ENCODE measurements around the gene PPP1R14D. TPM values are rescaled to one million over a fixed set of nuclear protein-coding genes. Genes with fewer than 3 reads are reported as not detected.
A peak's percentile ranks its signal among the peaks of the same experiment; 100 is the strongest.

Gene PPP1R14D
- total RNA-seq, 4 donors from 2014 or later: not detected

DNA sequence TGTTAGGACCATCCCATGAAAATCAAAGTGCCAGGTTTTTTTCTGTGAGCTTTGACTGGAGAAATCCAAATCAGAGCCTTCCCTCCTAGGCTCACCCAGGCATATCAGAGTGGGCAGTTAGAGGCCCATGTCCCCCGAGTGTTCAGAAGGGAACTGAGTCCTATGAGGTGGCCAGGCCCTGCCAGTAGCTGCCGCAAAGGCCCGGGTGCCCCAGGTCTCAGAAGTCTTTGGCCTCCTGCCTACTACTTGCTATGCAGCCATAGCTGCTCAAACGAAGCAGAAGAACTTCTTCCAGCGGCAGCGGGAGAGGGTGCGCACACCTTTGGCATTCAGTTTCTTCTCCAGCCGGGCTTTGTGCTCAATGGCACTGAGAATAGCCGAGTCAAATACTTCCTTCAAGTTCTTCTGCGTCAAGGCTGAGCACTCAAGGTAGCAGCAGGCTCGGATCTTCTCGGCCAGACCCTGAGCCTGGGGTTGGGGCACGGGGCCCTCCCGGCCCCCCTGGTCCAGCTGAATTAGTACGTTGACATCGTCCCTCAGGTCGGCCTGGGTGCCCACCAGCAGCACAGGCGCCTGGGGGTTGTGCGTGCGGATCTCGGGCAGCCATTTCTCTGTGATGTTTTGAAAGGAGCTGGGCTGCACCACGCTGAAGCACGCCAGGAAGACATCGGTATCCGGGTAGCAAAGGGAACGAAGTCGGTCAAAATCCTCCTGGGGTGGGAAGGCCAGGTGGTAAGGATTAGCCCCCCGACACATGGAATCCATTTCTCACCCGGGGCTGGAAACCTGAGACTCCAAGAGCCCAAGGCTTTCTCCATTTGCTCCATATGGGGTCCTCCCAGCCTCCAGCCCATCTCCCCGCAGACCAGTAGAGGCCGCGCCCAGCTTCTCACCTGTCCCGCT, 44.5 kb upstream of the PPP1R14D start:
- 92 to 94% methylated on average over 7 of the region's 33 CpGs for WGBS, 2 donors (ENCODE audit: low coverage in 1 of 2)
- H3K4me1 ChIP-seq: peaks cover 0 to 14% (median 9%) of the 10 kb centered on the region in 3 donors
- peaks cover 44% of the 10 kb centered on the region for H3K27me3 ChIP-seq
- no peak overlapping the region for H3K27ac ChIP-seq
- peak overlapping the region in 1 of 2 donors; percentile 59 for H3K4me3 ChIP-seq
- H3K9me3 ChIP-seq: no peaks in the 10 kb centered on the region
- no peaks in the 10 kb centered on the region for H3K36me3 ChIP-seq
- TF ChIP-seq POLR2AphosphoS5 (IDR thresholded peaks at IDR 0.05) (no peak), EP300 (IDR thresholded peaks at IDR 0.05) (no peak), POLR2A (IDR thresholded peaks at IDR 0.05) (no peak)
- TF ChIP-seq, protein P1, sequence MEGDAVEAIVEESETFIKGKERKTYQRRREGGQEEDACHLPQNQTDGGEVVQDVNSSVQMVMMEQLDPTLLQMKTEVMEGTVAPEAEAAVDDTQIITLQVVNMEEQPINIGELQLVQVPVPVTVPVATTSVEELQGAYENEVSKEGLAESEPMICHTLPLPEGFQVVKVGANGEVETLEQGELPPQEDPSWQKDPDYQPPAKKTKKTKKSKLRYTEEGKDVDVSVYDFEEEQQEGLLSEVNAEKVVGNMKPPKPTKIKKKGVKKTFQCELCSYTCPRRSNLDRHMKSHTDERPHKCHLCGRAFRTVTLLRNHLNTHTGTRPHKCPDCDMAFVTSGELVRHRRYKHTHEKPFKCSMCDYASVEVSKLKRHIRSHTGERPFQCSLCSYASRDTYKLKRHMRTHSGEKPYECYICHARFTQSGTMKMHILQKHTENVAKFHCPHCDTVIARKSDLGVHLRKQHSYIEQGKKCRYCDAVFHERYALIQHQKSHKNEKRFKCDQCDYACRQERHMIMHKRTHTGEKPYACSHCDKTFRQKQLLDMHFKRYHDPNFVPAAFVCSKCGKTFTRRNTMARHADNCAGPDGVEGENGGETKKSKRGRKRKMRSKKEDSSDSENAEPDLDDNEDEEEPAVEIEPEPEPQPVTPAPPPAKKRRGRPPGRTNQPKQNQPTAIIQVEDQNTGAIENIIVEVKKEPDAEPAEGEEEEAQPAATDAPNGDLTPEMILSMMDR (IDR thresholded peaks at IDR 0.05): no peak
- no peak for ATAC-seq

DNA sequence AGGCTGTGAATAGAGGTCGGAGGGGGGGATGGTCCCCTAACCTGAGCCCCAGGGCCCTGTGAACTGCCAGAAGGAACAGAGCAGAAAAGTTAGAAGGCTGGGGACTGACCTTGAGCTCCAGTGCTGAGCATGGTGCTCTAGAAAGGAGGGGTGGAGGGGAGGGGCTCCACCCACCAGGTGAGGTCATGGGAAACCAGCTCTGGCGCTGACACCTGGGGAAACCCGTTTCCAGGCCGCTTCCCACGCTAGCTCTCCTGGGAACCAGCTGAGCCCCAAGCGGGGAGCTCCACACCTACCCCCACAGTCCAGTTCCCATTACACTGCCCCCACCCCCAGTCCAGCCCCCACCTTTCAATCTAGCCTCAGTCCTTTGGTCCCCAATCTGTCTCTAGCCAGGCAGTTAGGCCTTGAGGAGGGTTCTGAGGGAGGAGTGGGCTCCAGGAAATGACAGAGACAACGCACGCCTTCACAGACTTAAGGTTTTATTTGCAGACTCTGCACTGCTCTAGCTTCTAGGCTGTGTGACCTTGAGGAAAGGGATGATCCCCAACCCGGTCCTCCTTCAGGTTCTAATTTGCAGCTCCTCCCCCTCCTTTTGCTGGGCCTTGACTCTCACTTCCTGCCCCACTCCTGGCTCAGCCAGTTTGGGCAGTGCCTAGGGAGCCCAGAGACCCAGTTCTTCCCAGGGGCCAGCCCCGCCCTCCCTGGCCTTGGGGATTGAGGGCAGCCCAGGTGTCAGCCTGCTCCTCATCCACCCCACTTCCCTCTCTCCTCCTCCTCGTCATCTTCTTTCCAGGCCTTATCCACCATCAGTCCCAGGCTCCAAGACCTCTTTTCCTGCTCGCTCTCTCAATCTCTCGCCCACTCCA, 43.5 kb upstream of the PPP1R14D start:
- ATAC-seq: no peak
- TF ChIP-seq, protein P1 (IDR thresholded peaks at IDR 0.05): no peak
- no peak for TF ChIP-seq POLR2AphosphoS5 (IDR thresholded peaks at IDR 0.05)
- no peak for TF ChIP-seq POLR2A (IDR thresholded peaks at IDR 0.05)
- no peak for TF ChIP-seq EP300 (IDR thresholded peaks at IDR 0.05)
- Histone ChIP-seq H3K4me1 (peaks cover 0 to 14% (median 9%) of the 10 kb centered on the region in 3 donors), H3K36me3 (no peaks in the 10 kb centered on the region), H3K27ac (no peak overlapping the region), H3K9me3 (no peaks in the 10 kb centered on the region), H3K4me3 (no peak overlapping the region), H3K27me3 (peaks cover 44% of the 10 kb centered on the region)
- WGBS, 2 donors (ENCODE audit: low coverage in 1 of 2): 91 to 100% methylated on average over 1 to 7 of the region's 13 CpGs

DNA sequence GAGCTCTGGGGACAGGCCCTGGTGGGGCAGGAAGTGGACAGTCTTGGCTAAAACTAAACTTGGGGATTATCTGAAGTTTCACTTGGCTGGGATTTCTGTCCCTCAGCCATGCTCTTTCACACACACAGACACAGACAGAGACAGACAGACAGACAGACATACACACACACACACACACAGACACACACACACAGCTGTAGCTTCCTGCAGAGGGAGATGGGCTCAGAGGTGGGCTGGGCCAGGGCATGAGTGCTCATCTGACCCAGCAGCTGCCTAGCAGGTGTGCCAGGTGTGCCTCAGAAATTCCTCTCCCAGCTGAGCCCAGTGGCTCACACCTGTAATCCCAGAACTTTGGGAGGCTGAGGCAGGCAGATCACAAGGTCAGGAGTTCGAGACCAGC, 42.2 kb upstream of the PPP1R14D start:
- Histone ChIP-seq H3K36me3 (no peaks in the 10 kb centered on the region), H3K27me3 (peaks cover 57% of the 10 kb centered on the region), H3K27ac (no peak overlapping the region), H3K4me1 (peaks cover 0 to 14% (median 9%) of the 10 kb centered on the region in 3 donors), H3K9me3 (no peaks in the 10 kb centered on the region), H3K4me3 (no peak overlapping the region)
- ATAC-seq: no peak
- WGBS, 2 donors (ENCODE audit: low coverage in 1 of 2): no CpG with 5 or more reads among the region's 1 CpG
- no peak for TF ChIP-seq POLR2A (IDR thresholded peaks at IDR 0.05)

DNA sequence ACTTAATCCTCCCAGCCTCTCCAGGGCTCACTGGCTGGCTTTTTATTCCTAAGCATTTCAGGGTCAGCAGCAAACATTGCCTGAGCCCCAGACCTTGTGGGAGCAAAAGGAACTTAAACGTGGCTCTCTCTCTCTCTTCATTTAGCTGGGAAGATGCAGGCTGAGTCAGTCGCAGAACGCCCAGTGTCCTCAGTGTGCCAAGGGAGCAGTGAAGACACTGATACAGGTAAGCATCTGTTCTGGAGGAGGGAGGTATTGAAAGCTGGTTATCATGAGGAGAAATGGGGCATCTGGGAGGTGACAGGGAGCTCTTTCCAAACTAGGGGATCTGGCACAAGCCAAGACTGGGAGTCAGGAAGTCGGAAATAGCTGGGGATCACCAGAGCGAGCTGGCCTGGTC, 41.2 kb upstream of the PPP1R14D start:
- Histone ChIP-seq H3K4me1 (peaks cover 0 to 14% (median 9%) of the 10 kb centered on the region in 3 donors), H3K36me3 (no peaks in the 10 kb centered on the region), H3K4me3 (no peak overlapping the region), H3K9me3 (no peaks in the 10 kb centered on the region), H3K27ac (no peak overlapping the region), H3K27me3 (peaks cover 67% of the 10 kb centered on the region)
- TF ChIP-seq, protein P1 (IDR thresholded peaks at IDR 0.05): no peak
- no peak for ATAC-seq
- 47 to 80% methylated on average over 2 of the region's 5 CpGs for WGBS, 2 donors (ENCODE audit: low coverage in 1 of 2)

DNA sequence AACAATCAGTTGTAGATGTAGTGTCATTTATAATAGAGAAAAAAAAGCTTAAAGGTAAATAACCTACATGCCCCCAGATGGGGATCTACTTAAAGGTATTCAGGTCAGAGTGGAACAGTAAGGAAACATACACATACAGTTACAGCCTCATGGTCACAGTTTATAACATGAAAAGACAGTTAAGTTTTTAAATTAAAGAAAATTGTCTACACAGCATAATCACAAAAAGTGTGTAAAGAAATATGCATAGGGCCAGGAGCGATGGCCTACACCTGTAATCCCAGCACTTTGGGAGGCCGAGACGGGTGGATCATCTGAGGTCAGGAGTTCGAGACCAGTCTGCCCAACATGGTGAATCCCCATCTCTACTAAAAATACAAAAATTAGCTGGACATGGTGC, 38.7 kb upstream of the PPP1R14D start:
- TF ChIP-seq EP300 (IDR thresholded peaks at IDR 0.05) (no peak), POLR2A (IDR thresholded peaks at IDR 0.05) (no peak), POLR2AphosphoS5 (IDR thresholded peaks at IDR 0.05) (no peak)
- TF ChIP-seq, protein P1 (IDR thresholded peaks at IDR 0.05): no peak
- Histone ChIP-seq H3K4me3 (no peak overlapping the region), H3K36me3 (no peaks in the 10 kb centered on the region), H3K4me1 (no peaks in the 10 kb centered on the region), H3K9me3 (no peaks in the 10 kb centered on the region), H3K27me3 (peaks cover 63% of the 10 kb centered on the region), H3K27ac (no peak overlapping the region)
- 88 to 100% methylated on average over 3 to 4 of the region's 4 CpGs for WGBS, 2 donors (ENCODE audit: low coverage in 1 of 2)
- no peak for ATAC-seq

Measured in gastroesophageal sphincter (tissue), 4 donors.